HCT116 (cell line): ENCODE data around the gene RPS14. TPM values are rescaled to one million over a fixed set of nuclear protein-coding genes. Genes with fewer than 3 reads are reported as not detected.

Experiments
- ATAC-seq: fragments of 200-7000 bp; cut with Tn5 transposase; 2 replicates; pipeline ENCODE4 v1.9.1; 2020; ENCODE audit warnings: mild to moderate bottlenecking, moderate library complexity
- BruUV-seq: library from RNA; stranded (reverse); fragments of 400-500 nt; replicated peaks from 2 replicates; lab custom pipeline; 2021; lab: Mats Ljungman, UMichigan
- CTCF ChIA-PET: fragments of 300-600 bp; sonication (Branson Sonifier 250); formaldehyde crosslinking; loops from one replicate; lab custom pipeline; 2021; ENCODE audit warnings: antibody characterized with exemption; lab: Charles Lee
- POLR2A ChIA-PET: fragments of 300-600, 350-600 bp; sonication (Branson Sonifier 250); formaldehyde crosslinking; loops from one replicate; lab custom pipeline; 2021; ENCODE audit warnings: antibody characterized with exemption; lab: Charles Lee
- RAD21 ChIA-PET, 2 experiments: fragments of 300-600 bp; sonication (Branson Sonifier 250); formaldehyde crosslinking; loops; one replicate each; lab custom pipeline; 2023; ENCODE audit warnings: low total read pairs in 2 of 2; ENCODE audit not compliant: uncharacterized antibody in 2 of 2, unreplicated experiment in 2 of 2, low non-redundant PET in 1 of 2; lab: Charles Lee
- DNase-seq: peaks from one replicate; pipeline ENCODE4 v3.0.0-alpha.2; 2010; ENCODE audit warnings: low read depth, low spot score
- H2AFZ ChIP-seq: fragments of 200-600 bp; shearing (Covaris generic), sonication (generic); 2 replicates; pipeline ENCODE4 v1.6.1; 2017; ENCODE audit warnings: low read depth, mixed run types, mixed read lengths, antibody characterized with exemption, low read length; ENCODE audit not compliant: poor library complexity, severe bottlenecking
- H3K27ac ChIP-seq: 2 replicates; pipeline ENCODE4 v1.5.1; 2012; ENCODE audit warnings: low read depth, low read length
- H3K27me3 ChIP-seq: fragments of 200-600 bp; sonication (generic); 2 replicates; pipeline ENCODE4 v1.6.1; 2016; ENCODE audit warnings: mixed run types, low read length, mixed read lengths; ENCODE audit not compliant: insufficient read depth
- H3K36me3 ChIP-seq, 2 experiments: fragments of 200-500 bp in 1 of 2; fragments of 200-600 bp in 1 of 2; sonication (Bioruptor generic) in 1 of 2; sonication (generic) in 1 of 2; 2 replicates each; pipeline versions ENCODE4 v1.5.1 to v1.6.1; 2014 to 2016; ENCODE audit warnings: low read length in 2 of 2, inconsistent platforms in 1 of 2, mixed read lengths in 1 of 2, mixed run types in 1 of 2; ENCODE audit not compliant: insufficient read depth in 2 of 2, control insufficient read depth in 1 of 2
- H3K4me1 ChIP-seq, 2 experiments: fragments of 200-600 bp in 1 of 2; sonication (generic) in 1 of 2; 2 replicates each; pipeline versions ENCODE4 v1.5.1 to v1.6.1; 2012 to 2017; ENCODE audit warnings: low read length in 2 of 2, inconsistent platforms in 1 of 2, mild to moderate bottlenecking in 1 of 2, mixed read lengths in 1 of 2, mixed run types in 1 of 2, moderate library complexity in 1 of 2; ENCODE audit not compliant: insufficient read depth in 2 of 2, control insufficient read depth in 1 of 2
- H3K4me2 ChIP-seq: fragments of 200-600 bp; sonication (generic); 2 replicates; pipeline ENCODE4 v1.6.1; 2017; ENCODE audit warnings: mixed run types, low read length, mixed read lengths
- H3K4me3 ChIP-seq, 2 experiments: fragments of 200-600 bp in 1 of 2; sonication (generic) in 1 of 2; replicated peaks in 1 of 2; 2 replicates each; pipeline ENCODE4 v1.5.1; 2011 to 2016; ENCODE audit warnings: low read length in 2 of 2, control low read depth in 1 of 2, low read depth in 1 of 2, mild to moderate bottlenecking in 1 of 2, mixed read lengths in 1 of 2, mixed run types in 1 of 2
- H3K79me2 ChIP-seq: fragments of 200-600 bp; sonication (generic); 2 replicates; pipeline ENCODE4 v1.6.1; 2017; ENCODE audit warnings: mild to moderate bottlenecking, mixed run types, low read length, moderate library complexity, mixed read lengths; ENCODE audit not compliant: insufficient read depth
- H3K9ac ChIP-seq: fragments of 200-600 bp; sonication (generic); 2 replicates; pipeline ENCODE4 v1.6.1; 2016; ENCODE audit warnings: low read length, mixed read lengths
- H3K9me2 ChIP-seq: fragments of 200-600 bp; sonication (generic), shearing (Covaris generic); 2 replicates; pipeline ENCODE4 v1.6.1; 2017; ENCODE audit warnings: mixed run types, mild to moderate bottlenecking, moderate library complexity; ENCODE audit not compliant: insufficient read depth
- H3K9me3 ChIP-seq, 2 experiments: fragments of 200-500 bp in 1 of 2; fragments of 200-600 bp in 1 of 2; sonication (Bioruptor generic) in 1 of 2; sonication (generic) in 1 of 2; 2 replicates each; pipeline ENCODE4 v1.6.1; 2014 to 2017; ENCODE audit warnings: low read length in 2 of 2, mixed read lengths in 2 of 2, inconsistent platforms in 1 of 2, low read depth in 1 of 2, mild to moderate bottlenecking in 1 of 2, mixed run types in 1 of 2, moderate library complexity in 1 of 2; ENCODE audit not compliant: control insufficient read depth in 1 of 2, insufficient read depth in 1 of 2
- H4K20me1 ChIP-seq: fragments of 200-600 bp; sonication (generic), shearing (Covaris generic); 2 replicates; pipeline ENCODE4 v1.6.1; 2017; ENCODE audit warnings: mixed run types, mild to moderate bottlenecking, moderate library complexity; ENCODE audit not compliant: insufficient read depth
- FOSL1 ChIP-seq: IDR thresholded peaks from 2 replicates; pipeline ENCODE4 v1.6.1; 2012; ENCODE audit warnings: low read depth
- JUND ChIP-seq: IDR thresholded peaks from 2 replicates; pipeline ENCODE4 v1.6.1; 2012
- POLR2AphosphoS5 ChIP-seq: IDR thresholded peaks from 2 replicates; pipeline ENCODE4 v1.6.1; 2011; ENCODE audit warnings: mild to moderate bottlenecking, low read depth, low read length, moderate library complexity
- RAD21 ChIP-seq: IDR thresholded peaks from 2 replicates; pipeline ENCODE4 v1.6.1; 2012; ENCODE audit warnings: low read depth, mild to moderate bottlenecking
- SRF ChIP-seq: IDR thresholded peaks from 2 replicates; pipeline ENCODE4 v1.6.1; 2012; ENCODE audit warnings: low read depth
- ZFX ChIP-seq: fragments of 450-650 bp; IDR thresholded peaks from 2 replicates; pipeline ENCODE4 v1.6.1; 2017
- intact Hi-C: fragments of 100-400 bp; cut with micrococcal nuclease; formaldehyde crosslinking; loops from 2 replicates; pipeline ENCODE4 v1.10.0; 2022
- total RNA-seq: library from RNA; stranded (reverse); gene quantifications from one replicate; pipeline ENCODE4 v1.2.1, GENCODE V29; 2021; ENCODE audit not compliant: unreplicated experiment
- TF ChIP-seq, protein P1 (sequence below): IDR thresholded peaks from 2 replicates; pipeline ENCODE4 v1.6.1; 2011; ENCODE audit warnings: mild to moderate bottlenecking, low read length, moderate library complexity; ENCODE audit not compliant: insufficient replicate concordance; ENCODE audit errors: extremely low read depth
- TF ChIP-seq, protein P2 (sequence below), 3 experiments: fragments of 200-600 bp in 1 of 3; sonication (generic) in 1 of 3; IDR thresholded peaks in 2 of 3; conservative IDR thresholded peaks in 1 of 3; 2 replicates each; pipeline ENCODE4 v1.5.1; 2012 to 2017; ENCODE audit warnings: low read depth in 2 of 3, low read length in 2 of 3, antibody characterized with exemption in 1 of 3, borderline replicate concordance in 1 of 3, control low read depth in 1 of 3, mild to moderate bottlenecking in 1 of 3, mixed read lengths in 1 of 3, mixed run types in 1 of 3, moderate library complexity in 1 of 3; ENCODE audit not compliant: insufficient read depth in 1 of 3
- TF ChIP-seq, protein P3 (sequence below): IDR thresholded peaks from 2 replicates; pipeline ENCODE4 v1.6.1; 2012

The RPS14 gene
- total RNA-seq, 1 experiment from 2014 or later: 2,557 TPM

DNA sequence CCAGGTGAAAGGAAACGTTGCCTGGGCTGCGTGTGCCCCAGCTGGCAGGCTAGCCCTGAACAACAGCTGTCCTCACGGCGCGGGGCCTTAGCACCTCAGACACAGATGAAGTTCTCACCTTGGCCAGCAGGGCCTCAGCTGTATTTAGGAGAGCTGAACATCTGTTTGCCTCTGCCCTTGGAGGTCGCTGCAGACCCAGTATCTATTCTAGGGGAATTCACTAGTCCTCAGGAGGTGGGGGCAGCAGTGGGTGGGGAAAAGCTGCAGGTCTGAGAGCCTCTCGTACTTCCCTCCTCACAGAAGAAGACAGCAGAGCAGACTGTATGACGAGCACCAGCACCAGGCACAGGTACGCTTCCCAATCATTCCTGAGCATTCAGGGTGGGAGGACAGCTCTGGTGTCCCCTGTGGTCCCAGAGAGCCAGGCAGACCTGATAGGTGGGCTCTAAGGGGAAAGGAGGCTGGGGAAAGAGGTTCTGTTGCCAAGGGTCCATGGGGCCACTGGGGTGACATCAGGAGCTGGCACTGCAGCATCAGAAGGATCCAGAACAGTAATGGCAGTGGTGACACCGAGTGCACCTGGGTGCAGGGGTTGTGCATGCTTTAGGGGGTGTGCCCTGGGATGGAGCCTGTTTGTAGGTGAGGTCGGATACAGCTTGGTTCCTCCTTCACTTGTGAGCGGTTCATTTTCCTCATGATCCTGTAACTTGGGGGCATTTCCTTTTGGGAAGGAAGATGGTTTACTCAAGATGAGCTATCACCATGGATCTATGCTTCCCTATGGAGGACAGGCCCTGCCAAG lies 50.6 kb downstream of the RPS14 start:
- no peaks in the 10 kb centered on the region for H3K27me3 ChIP-seq
- CTCF ChIA-PET: interaction anchor here (1.2 to 2.9 kb wide), 2 partner anchors 12 to 37 kb away, joined by 6 to 15 read pairs; no protein-coding TSS in a partner anchor
- H3K9ac ChIP-seq: no peak overlapping the region
- DNase-seq (no peak), ATAC-seq (peak; percentile 67)
- no peaks in the 10 kb centered on the region for H3K4me1 ChIP-seq
- peaks cover 31 to 48% of the 10 kb centered on the region in 2 experiments; a peak in 3 of 4 replicates for H3K36me3 ChIP-seq
- H3K79me2 ChIP-seq: no peaks in the 10 kb centered on the region
- H2AFZ ChIP-seq: no peak overlapping the region
- RAD21 ChIA-PET: interaction anchor here in 1 of 2 experiments (1.5 kb wide), 1 partner anchor 37 kb away, joined by 4 read pairs; no protein-coding TSS in a partner anchor
- POLR2A ChIA-PET: no interaction called here
- H3K9me3 ChIP-seq: no peaks in the 10 kb centered on the region
- no peaks in the 10 kb centered on the region for H4K20me1 ChIP-seq
- H3K4me2 ChIP-seq: no peak overlapping the region
- no peak overlapping the region for H3K4me3 ChIP-seq
- no TSS peak for BruUV-seq
- H3K9me2 ChIP-seq: no peaks in the 10 kb centered on the region
- TF ChIP-seq, protein P1, sequence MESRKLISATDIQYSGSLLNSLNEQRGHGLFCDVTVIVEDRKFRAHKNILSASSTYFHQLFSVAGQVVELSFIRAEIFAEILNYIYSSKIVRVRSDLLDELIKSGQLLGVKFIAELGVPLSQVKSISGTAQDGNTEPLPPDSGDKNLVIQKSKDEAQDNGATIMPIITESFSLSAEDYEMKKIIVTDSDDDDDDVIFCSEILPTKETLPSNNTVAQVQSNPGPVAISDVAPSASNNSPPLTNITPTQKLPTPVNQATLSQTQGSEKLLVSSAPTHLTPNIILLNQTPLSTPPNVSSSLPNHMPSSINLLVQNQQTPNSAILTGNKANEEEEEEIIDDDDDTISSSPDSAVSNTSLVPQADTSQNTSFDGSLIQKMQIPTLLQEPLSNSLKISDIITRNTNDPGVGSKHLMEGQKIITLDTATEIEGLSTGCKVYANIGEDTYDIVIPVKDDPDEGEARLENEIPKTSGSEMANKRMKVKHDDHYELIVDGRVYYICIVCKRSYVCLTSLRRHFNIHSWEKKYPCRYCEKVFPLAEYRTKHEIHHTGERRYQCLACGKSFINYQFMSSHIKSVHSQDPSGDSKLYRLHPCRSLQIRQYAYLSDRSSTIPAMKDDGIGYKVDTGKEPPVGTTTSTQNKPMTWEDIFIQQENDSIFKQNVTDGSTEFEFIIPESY: no peak
- no peak for TF ChIP-seq POLR2AphosphoS5
- TF ChIP-seq ZFX: no peak
- TF ChIP-seq, protein P2, sequence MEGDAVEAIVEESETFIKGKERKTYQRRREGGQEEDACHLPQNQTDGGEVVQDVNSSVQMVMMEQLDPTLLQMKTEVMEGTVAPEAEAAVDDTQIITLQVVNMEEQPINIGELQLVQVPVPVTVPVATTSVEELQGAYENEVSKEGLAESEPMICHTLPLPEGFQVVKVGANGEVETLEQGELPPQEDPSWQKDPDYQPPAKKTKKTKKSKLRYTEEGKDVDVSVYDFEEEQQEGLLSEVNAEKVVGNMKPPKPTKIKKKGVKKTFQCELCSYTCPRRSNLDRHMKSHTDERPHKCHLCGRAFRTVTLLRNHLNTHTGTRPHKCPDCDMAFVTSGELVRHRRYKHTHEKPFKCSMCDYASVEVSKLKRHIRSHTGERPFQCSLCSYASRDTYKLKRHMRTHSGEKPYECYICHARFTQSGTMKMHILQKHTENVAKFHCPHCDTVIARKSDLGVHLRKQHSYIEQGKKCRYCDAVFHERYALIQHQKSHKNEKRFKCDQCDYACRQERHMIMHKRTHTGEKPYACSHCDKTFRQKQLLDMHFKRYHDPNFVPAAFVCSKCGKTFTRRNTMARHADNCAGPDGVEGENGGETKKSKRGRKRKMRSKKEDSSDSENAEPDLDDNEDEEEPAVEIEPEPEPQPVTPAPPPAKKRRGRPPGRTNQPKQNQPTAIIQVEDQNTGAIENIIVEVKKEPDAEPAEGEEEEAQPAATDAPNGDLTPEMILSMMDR (IDR thresholded peaks at IDR 0.05 in 2 of 3, conservative IDR thresholded peaks at IDR 0.05 in 1 of 3; ENCODE audit: borderline replicate concordance in 1 of 3, insufficient read depth in 1 of 3, low read depth in 2 of 3, low read length in 2 of 3): peak in 2 of 3 experiments; percentile 17 to 48; a peak in 3 of 6 replicates
- TF ChIP-seq, protein P3, sequence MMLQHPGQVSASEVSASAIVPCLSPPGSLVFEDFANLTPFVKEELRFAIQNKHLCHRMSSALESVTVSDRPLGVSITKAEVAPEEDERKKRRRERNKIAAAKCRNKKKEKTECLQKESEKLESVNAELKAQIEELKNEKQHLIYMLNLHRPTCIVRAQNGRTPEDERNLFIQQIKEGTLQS: no peak
- no peak for TF ChIP-seq FOSL1
- TF ChIP-seq RAD21: no peak
- no peak for TF ChIP-seq SRF
- no peak for TF ChIP-seq JUND
- intact Hi-C loops: loop anchor here (5.0 kb wide), 1 partner anchor 38 kb away; no protein-coding TSS in a partner anchor
- H3K27ac ChIP-seq: no peak overlapping the region
